Subcutaneous adipose tissue (tissue), 4 donors: ENCODE data around the gene PFKFB3. TPM values are rescaled to one million over a fixed set of nuclear protein-coding genes. Genes with fewer than 3 reads are reported as not detected.

Experiments used
- small RNA-seq: library from RNA; depleted of rRNA; stranded (forward); fragments of <200 nt; gene quantifications from one replicate; pipeline ENCODE3, GENCODE V24; 2016
- total RNA-seq, 4 donors: library from RNA; depleted of rRNA; stranded (reverse); fragments of >200 nt; gene quantifications; one replicate each; pipeline ENCODE4 v1.1.0, GENCODE V29; 2016

The PFKFB3 gene
- total RNA-seq, 4 donors from 2014 or later: 383 to 1,460 (median 500) TPM

Small RNA genes lying within 50 kb of the gene (small RNA-seq; reads per million reads assigned to genes)
- 0.49 reads per million for gene RF00019

Other genes with a start within 250 kb of the PFKFB3 start
- 10 to 100 TPM; 14.4 to 62.2 (median 23.8) TPM for gene IL15RA, start 225.4 kb upstream of the PFKFB3 start, total RNA-seq
- gene IL2RA, start 140.6 kb upstream of the PFKFB3 start, total RNA-seq: 1 to 10 TPM in 2 of 4 donors, under 1 TPM in 1, not detected in 1; 0.34 to 2.4 (median 1.5) TPM
- gene RBM17, start 113.9 kb upstream of the PFKFB3 start, total RNA-seq: 100 to 1,000 TPM in 2 of 4 donors, 10 to 100 TPM in 2; 42.3 to 134 (median 87.6) TPM